KMS-11 (cell line): Measurements from ENCODE around the gene ARHGEF3.

Experiments
- H2AFZ ChIP-seq: fragments of 200-600 bp; sonication (generic); 2 replicates; pipeline ENCODE4 v1.6.1; 2016; ENCODE audit warnings: antibody characterized with exemption, mixed run types, low read depth
- H3K27ac ChIP-seq: fragments of 200-600 bp; sonication (generic); 2 replicates; pipeline ENCODE4 v1.6.1; 2016; ENCODE audit warnings: mild to moderate bottlenecking, mixed run types
- H3K27me3 ChIP-seq: fragments of 200-600 bp; sonication (generic); 2 replicates; pipeline ENCODE4 v1.6.1; 2017; ENCODE audit warnings: mild to moderate bottlenecking, low read depth, mixed run types, moderate library complexity; ENCODE audit not compliant: insufficient read depth
- H3K36me3 ChIP-seq: fragments of 200-600 bp; sonication (generic); 2 replicates; pipeline ENCODE4 v1.6.1; 2017; ENCODE audit warnings: mild to moderate bottlenecking, mixed run types; ENCODE audit not compliant: insufficient read depth
- H3K4me1 ChIP-seq: fragments of 200-600 bp; sonication (generic); 2 replicates; pipeline ENCODE4 v1.6.1; 2016; ENCODE audit warnings: mild to moderate bottlenecking, low read depth, mixed run types; ENCODE audit not compliant: poor library complexity, severe bottlenecking
- H3K4me2 ChIP-seq: fragments of 200-600 bp; sonication (generic); 2 replicates; pipeline ENCODE4 v1.7.0; 2016; ENCODE audit warnings: mild to moderate bottlenecking, mixed run types
- H3K4me3 ChIP-seq: fragments of 200-600 bp; sonication (generic); IDR thresholded peaks from 2 replicates; pipeline ENCODE4 v1.6.1; 2017; ENCODE audit warnings: low read depth, low read length, mixed read lengths; ENCODE audit not compliant: insufficient read depth
- H3K79me2 ChIP-seq: fragments of 200-600 bp; sonication (generic); 2 replicates; pipeline ENCODE4 v1.6.1; 2016; ENCODE audit warnings: low read depth, mixed run types; ENCODE audit not compliant: insufficient read depth
- H3K9ac ChIP-seq: fragments of 200-600 bp; sonication (generic); 2 replicates; pipeline ENCODE4 v1.6.1; 2016; ENCODE audit warnings: mild to moderate bottlenecking, mixed run types
- H4K20me1 ChIP-seq: fragments of 200-600 bp; sonication (generic); 2 replicates; pipeline ENCODE4 v1.6.1; 2016; ENCODE audit warnings: mild to moderate bottlenecking, mixed run types; ENCODE audit not compliant: insufficient read depth
- TF ChIP-seq, protein P1 (sequence below): fragments of 200-600 bp; sonication (generic); conservative IDR thresholded peaks from 2 replicates; pipeline ENCODE4 v1.6.1; 2017; ENCODE audit warnings: low read depth, mild to moderate bottlenecking, antibody characterized with exemption, low read length, moderate library complexity, mixed read lengths

Gene ARHGEF3

GRCh38 chr3:56682462-56683121 lies 119.2 kb downstream of the ARHGEF3 start:
- no peaks in the 10 kb centered on the region for H3K27me3 ChIP-seq
- H4K20me1 ChIP-seq = no peaks in the 10 kb centered on the region
- peak overlapping the region; percentile 94 for H3K4me2 ChIP-seq
- H3K4me3 ChIP-seq = no peak overlapping the region
- H3K36me3 ChIP-seq = no peaks in the 10 kb centered on the region
- peaks cover 42% of the 10 kb centered on the region for H3K79me2 ChIP-seq
- peak overlapping the region; percentile 96 for H3K27ac ChIP-seq
- H3K9ac ChIP-seq = peak overlapping the region; percentile 92
- peaks cover 22% of the 10 kb centered on the region for H3K4me1 ChIP-seq
- TF ChIP-seq, protein P1, sequence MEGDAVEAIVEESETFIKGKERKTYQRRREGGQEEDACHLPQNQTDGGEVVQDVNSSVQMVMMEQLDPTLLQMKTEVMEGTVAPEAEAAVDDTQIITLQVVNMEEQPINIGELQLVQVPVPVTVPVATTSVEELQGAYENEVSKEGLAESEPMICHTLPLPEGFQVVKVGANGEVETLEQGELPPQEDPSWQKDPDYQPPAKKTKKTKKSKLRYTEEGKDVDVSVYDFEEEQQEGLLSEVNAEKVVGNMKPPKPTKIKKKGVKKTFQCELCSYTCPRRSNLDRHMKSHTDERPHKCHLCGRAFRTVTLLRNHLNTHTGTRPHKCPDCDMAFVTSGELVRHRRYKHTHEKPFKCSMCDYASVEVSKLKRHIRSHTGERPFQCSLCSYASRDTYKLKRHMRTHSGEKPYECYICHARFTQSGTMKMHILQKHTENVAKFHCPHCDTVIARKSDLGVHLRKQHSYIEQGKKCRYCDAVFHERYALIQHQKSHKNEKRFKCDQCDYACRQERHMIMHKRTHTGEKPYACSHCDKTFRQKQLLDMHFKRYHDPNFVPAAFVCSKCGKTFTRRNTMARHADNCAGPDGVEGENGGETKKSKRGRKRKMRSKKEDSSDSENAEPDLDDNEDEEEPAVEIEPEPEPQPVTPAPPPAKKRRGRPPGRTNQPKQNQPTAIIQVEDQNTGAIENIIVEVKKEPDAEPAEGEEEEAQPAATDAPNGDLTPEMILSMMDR = no peak
- peak overlapping the region; percentile 86 for H2AFZ ChIP-seq

- peaks cover 42% of the 10 kb centered on the region for H3K79me2 ChIP-seq
These were observed 119.7 kb downstream of the ARHGEF3 start for GRCh38 chr3:56681984-56682461.

GRCh38 chr3:56680054-56680580 lies 121.6 kb downstream of the ARHGEF3 start:
- peaks cover 54% of the 10 kb centered on the region for H3K79me2 ChIP-seq
- TF ChIP-seq, protein P1 = no peak
- peak overlapping the region; percentile 94 for H3K4me2 ChIP-seq
- no peak overlapping the region for H3K27ac ChIP-seq
- peaks cover 22% of the 10 kb centered on the region for H3K4me1 ChIP-seq
- no peaks in the 10 kb centered on the region for H3K36me3 ChIP-seq
- no peak overlapping the region for H2AFZ ChIP-seq
- no peaks in the 10 kb centered on the region for H4K20me1 ChIP-seq
- H3K27me3 ChIP-seq = no peaks in the 10 kb centered on the region
- no peak overlapping the region for H3K4me3 ChIP-seq
- H3K9ac ChIP-seq = no peak overlapping the region

More at GRCh38 chr3:56681984-56682461, 119.7 kb downstream of the ARHGEF3 start:
- Histone ChIP-seq H3K27me3 (no peaks in the 10 kb centered on the region), H3K4me3 (no peak overlapping the region), H3K36me3 (no peaks in the 10 kb centered on the region), H3K4me2 (peak overlapping the region; percentile 94), H3K4me1 (peaks cover 22% of the 10 kb centered on the region), H2AFZ (peak overlapping the region; percentile 86), H3K9ac (peak overlapping the region; percentile 92), H3K27ac (peak overlapping the region; percentile 96), H4K20me1 (no peaks in the 10 kb centered on the region)
- TF ChIP-seq, protein P1 = no peak
